Activated naive CD8-positive, alpha-beta T cell treated with anti-CD3 and anti-CD28 coated beads, Interleukin-2, amount 50 U/mL, for 16 hours (primary cell): ENCODE data around the gene VPS4A.
A peak's percentile ranks its signal among the peaks of the same experiment; 100 is the strongest.
"Not testable (repeated sequence)": the region's sequence is repeated elsewhere in the genome, so short reads cannot be mapped to it uniquely, and the experiment has no call there.

Source experiments
- DNase-seq: peaks from one replicate; pipeline ENCODE4 v3.0.0-alpha.2; 2020; ENCODE audit warnings: low read depth, low spot score

The VPS4A gene

DNA sequence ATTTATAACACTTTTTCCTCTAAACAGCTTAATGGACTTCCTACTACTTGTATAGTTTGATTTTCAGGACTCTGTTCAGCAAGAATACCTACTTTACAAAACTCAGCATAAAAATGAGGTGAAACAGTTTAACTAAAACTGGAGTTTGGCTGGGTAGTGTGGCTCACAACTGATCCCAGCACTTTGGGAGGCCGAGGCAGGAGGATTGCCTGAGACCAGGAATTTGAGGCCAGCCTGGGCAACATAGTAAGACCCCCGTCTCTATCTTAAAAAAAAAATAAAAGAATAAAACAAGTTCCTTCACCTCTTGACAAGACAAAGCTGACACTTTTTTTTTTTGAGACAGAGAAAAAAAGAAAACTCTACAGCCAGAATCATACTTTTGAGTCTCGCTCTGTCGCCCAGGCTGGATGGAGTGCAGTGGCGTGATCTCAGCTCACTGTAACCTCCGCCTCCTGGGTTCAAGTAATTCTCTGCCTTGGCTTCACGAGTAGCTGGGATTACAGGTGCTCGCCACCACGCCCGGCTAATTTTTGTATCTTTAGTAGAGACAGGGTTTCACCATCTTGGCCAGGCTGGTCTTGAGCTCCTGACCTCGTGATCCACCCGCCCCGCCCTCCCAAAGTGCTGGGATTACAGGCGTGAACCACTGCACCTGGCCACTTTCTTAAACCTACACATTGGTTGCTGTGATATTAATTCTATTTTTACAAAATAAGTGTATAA is 16.6 kb downstream of the VPS4A start:
- no peak for DNase-seq

DNA sequence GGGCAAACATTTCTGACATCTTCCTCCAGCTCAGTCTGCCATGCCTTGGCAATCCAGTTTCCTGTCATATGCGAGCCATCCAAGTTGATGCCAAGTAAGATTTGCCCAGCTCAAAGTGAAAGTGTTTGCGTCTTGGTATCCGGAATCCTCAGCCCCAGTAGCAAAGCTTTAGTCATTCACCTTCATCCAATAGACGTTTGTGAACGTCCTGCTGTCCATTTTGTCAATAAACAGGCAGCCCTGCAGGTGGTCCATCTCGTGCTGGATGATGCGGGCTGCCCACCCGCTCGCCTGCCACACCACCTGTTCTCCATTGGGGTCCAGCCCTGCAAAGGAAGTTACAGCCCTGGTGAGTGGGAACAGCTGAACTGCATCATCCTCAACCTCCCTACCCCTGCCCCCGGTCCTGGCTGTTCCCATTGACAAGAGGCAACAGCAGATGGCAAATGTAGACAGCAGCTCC is 17.7 kb downstream of the VPS4A start:
- no peak for DNase-seq

DNA sequence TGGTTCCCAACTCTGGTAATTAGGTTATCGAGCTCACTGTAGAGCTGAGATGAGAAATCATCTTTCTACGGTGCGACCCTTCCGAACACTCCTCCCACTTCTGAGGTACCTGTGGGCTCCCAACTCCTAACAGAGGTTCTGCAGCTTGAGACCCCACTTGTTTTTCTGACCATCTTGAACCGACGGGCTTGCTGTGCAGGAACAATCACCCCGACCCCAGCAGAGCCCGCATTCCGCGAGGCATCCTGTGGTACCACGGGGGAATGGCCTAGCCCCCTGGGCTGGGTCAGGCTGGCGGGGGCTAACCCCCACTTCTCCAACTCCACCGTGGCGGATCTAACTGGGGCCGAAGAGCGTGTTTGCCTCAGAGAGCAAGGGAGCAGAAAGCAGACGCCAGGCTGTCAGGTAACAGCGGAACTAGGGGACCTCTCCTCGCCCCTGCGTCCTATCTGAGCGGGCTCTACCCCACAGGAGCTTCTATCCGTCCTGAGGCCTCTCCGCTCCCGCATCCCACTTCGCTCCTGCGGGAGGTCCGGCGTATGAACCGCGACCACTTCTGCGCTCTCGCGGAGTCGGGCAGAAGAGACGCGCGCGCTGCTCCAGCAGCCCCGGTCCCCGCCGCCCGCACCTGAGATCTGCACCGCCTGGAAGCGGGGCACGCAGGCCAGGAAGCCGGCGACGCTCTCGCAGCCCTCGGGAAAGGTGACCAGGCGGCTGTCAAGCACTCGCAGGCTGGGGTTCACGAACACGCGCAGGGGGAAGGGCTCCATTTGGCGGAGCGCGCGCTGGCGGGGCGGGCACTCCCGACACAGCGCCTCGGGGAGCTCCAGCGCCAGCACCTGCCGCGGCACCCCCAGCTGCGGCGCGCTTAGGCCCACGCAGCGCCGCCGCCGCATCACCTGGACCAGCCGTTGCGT is 18.5 kb downstream of the VPS4A start:
- DNase-seq = no peak

DNA sequence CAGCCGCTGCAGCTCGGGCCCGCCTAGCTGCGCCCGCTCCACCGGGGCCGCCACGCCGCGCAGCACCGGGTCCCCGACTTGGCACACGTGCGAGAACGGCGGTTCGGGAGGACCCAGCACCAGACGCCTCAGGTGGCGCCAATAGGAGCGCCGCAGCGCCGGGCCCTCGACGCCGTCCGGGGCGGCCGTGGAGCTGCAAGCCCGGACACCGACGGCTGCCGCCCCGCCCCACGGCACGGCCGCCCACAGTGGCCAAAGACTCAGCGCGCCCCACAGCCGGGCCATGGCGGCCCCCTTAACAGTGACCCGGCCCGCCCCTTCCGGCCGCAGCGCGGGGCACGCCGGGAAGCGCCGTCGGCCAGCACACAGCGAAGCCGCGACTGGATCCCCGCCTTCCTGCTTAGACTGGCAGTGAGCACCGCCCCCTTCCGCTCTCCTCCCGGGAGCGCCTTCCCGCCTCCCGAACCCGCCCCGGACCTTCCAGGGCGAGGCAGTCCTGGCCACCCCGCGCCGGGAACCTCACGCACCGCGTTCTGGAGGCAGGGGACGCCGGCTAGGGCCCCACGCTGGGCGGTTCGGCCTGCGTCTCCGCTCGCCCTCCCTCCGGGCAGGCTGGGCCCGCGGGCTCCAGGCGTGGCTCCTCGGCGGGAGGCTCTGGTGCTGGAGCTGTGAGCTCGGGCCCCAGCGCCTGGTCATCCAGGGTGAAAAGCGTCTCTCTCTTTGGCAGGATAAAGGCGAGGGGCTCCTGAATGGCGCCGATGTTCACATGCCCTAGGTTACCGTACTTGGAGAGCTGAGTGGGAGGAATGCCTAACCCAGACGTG is 19.3 kb downstream of the VPS4A start, which contains the start of gene PDF:
Gene PDF, minus strand, starts transcription at position 303 of the 824 bp plus-strand sequence. Its CDS starts 18 bp downstream, at position 285.
- DNase-seq = peak; percentile 67

DNA sequence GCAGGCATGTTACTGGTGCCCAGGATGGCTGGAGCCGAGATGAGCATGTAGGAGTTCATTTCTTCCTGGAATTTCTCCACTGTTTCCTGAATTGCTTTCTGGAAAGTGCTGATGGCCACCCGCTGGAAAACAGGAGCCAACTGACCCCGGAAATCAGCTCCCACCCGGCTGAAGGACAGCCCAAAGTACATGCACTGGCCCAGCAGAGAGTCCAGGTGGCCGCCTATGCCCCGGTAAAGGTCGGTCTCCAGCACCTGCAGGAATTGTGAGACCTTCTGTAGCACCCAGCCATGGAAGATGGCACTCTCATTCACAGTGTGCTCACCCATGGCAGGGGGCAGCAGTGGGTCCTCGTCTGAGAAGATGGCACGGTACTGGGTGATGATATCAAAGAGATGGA is 23.5 kb downstream of the VPS4A start:
- no peak for DNase-seq

DNA sequence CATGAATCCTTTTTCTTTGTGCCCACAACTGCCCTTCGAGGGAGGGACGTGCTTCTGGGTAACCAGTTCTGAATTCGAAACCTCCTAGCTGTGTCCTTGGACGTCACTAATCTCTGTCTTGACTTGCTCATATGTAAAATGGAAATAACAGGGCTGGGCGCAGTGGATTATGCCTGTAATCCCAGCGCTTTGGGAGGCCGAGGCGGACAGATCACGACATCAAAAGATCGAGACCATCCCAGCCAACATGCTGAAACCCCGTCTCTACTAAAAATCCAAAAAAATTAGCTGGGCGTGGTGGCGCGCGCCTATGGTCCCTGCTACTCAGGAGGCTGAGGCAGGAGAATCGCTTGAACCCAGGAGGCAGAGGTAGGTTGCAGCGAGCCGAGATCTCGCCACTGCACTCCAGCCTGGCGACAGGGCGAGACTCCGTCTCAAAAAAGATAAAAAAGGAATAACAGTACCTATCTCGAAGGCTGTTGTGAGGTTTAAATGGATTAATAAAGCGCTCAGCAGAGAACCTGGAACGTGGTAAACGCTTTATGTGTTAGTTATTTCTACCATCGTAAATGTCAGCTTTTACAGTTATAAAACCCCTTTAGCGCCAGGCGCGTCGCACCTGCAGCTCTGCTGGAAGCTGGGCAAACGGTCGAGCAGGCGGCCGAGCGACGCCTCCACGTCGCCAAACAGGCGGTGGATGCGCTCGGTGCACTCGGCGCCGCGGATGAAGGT is 27.6 kb downstream of the VPS4A start:
- DNase-seq = no peak

DNA sequence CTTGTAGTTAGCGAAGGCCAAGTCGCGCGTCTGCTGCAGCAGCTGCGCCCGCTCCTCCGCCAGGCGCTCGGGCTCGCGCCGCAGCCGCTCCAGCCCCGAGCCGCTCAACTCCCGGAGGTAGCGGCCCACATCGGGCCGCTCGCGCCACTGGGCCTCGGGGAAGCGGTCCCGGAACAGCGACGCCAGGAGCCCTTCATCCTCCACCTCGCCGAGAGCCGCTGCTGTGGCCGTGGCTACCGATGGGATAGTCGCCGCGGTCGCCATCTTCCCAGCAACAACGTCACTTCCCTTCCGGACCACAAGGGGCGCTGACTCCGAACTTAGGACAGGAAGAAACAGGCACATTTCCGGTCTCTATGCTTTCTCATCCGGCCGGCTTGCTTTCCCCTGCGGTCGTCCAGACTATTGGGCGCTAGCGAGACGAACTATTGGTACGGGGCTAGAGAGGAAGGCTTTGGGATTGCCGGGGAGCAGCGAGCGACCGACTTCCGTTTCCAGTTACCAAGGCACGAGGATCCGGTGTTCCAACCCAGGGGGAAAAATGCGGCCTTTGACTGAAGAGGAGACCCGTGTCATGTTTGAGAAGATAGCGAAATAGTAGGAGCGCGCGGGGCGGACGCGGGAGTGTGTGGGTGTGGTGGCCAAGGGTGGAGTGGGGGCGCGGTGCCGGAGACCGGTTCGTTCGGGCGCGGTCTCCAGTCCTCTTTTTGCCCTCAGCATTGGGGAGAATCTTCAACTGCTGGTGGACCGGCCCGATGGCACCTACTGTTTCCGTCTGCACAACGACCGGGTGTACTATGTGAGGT is 28.3 kb downstream of the VPS4A start, which contains the start of the genes COG8 and NIP7:
Gene COG8, minus strand, starts transcription at position 276 of the 806 bp plus-strand sequence. Its CDS starts 12 bp downstream, at position 264.
Gene NIP7, plus strand, starts transcription at position 484 of the 806 bp plus-strand sequence. Its CDS starts 58 bp downstream, at position 542.
- DNase-seq = peak; percentile 88

DNA sequence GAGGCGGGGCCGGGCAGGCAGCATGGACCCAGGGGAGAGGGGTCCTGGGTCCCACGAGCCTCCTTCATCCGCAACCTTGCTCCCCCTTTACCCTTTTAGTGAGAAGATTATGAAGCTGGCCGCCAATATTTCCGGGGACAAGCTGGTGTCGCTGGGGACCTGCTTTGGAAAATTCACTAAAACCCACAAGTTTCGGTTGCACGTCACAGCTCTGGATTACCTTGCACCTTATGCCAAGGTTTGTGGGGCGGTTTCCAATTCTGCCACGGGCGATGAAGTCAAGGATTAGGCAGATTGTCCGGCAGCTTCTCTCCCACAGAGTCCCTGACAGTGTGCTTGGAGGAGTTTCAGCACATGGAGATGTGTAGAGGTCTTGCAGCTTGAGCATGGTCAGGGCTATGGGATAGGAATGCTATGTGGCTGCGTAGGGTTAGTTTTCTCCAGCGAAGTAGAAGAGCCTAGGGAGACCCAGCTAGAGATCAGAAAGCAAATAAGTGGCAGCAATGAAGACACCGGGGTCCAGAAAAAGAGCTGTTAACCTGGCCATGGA is 29.0 kb downstream of the VPS4A start:
- no peak for DNase-seq

DNA sequence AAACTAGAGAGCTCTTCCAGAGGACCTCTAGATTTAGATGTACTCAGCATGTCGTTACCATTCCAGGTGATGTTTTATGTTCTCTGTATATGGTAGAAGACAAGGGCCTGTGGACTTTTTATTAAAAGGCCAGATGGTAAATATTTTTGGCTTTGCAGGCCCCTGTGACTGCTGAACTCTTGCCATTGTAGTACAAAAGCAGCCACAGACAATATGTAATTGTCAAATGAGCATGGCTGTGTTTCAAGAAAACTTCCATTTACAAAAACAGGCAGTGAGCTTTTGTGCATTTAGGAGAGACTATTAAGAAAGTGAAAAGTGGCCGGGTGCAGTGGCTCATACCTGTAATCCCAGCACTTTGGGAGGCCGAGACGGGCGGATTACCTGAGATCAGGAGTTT is 33.0 kb downstream of the VPS4A start:
- no peak for DNase-seq

DNA sequence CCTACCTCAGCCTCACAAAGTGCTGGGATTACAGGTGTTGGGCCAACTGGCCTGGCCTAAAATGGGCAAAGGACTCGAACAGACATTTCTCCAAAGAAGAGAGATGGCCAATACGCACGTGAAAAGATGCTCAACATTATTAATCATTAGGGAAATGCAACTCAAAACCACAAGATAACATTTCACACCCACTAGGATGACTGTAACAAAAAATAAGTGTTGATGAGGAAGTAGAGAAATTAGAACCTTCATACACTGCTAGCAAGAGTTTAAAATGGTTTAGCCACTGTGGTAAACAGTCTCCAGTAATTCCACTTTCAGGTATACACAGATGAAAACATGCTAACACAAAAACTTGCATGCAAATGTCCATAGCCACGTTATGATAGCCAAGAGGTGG is 34.8 kb downstream of the VPS4A start:
- DNase-seq = no peak

DNA sequence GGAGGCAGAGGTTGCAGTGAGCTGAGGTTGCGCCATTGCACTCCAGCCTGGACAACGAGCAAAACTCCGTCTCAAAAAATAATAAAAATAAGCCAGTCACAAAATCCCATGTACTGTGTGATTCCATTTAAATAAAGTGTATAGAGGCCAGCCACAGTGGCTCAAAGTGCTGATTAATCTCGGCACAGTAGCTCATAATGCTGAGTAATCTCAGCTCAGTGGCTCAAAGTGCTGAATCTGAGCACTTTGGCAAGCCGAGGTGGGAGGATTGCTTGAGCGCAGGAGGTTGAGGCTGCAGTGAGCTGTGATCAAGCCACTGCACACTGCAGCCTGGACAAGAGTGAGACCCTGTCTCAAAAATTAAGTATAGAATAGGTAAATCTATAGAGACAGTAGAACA is 35.5 kb downstream of the VPS4A start:
- no peak for DNase-seq

DNA sequence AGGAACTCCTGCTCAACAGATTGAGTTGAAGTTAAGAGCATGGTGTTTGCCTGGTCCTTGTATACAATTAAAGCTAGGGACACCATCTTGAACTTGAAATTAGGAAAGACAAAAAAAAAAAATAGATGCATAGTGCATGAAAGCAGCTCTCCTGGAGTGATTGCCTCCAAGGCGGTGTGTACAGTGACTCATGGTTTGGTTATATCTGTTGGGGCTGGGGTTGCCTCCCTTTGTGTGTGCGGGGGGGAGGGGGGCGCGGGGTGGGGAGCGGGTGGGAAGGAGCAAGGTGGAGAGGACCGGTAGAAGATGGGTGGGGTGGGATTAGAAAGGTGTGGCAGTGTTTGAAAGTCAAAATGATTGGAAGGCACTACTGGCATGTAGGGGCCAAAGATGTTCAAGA is 37.1 kb downstream of the VPS4A start:
- DNase-seq = no peak

DNA sequence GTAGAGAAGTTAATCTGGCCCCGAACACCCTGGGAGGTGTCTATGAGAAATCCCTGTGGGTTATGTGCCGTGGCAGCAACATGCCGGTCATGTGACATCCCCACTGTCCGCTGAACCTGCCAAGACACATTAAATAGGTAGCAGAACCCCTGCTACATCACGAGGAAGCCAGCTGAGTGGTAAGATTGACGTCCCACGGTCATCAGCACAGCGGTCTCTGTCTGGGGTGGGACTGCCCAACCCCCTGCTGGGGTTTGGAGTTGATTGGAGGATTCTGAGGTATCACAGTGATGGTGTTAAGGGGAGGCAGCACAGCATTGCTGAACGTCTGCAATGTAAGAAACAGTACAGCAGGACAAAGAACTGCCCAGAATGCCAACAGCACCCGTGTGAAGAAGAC is 38.4 kb downstream of the VPS4A start:
- DNase-seq = no peak

DNA sequence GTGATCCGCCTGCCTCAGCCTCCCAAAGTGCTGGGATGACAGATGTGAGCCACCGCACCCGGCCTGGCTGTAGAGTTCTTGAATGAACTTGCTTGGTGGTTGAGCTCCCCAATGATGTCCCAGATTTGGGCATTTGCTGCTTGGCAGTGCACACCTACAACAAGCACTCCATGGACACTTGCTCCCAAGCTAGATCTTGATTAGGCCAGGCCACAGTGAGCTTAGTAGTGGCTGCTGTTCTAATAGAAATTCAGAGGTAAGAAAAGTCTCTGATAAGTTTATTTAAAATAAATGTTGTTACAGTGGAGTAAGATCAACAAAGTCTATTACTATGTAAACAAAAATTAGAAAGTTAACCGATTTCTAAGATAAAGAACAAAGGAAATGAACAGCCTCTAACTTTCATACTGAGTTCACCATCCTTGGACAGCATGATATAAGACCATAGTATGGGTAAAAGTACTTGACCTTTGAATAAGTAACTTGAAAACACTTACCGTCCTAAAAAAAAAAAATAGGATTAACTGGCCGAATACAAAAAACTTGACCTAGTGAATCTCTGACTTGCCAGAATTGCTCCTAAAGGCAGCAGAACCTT is 39.5 kb downstream of the VPS4A start:
- no peak for DNase-seq

DNA sequence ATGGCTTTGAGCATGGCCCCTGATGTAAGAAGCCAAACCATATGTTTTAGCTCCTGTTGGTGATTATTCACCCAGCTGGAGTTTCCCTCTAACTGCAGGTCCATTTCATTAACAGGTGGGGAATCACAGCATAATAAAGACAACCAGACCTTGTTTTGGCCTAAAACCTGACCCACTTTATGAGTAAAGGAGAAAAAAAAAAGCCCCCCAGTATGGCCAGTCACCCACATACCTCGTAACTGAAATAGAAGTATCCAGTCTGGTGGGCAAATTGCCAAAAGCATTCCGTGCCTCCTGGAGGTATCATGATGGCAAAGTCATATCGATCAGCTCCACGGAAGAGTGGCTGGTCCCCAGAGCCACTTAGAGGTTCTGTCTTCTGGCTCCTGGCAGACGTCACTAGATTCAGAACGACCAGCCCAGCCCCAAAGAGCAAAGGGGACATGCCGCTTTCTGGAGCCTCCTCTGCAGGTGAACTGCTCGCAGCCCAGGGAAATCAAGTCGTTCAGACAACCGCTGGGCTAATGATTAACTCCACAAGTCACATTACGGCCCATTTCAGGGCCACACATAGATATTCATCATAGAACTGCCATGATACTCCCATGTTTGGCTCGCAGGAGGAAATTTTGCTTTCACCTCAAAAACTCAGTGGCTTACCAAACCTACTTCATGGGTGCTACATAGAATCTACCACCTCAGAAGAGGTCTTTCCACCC is 40.3 kb downstream of the VPS4A start, which contains the start of gene TMED6:
Gene TMED6, minus strand, starts transcription at position 478 of the 719 bp plus-strand sequence. Its CDS starts 33 bp downstream, at position 445.
- no peak for DNase-seq

DNA sequence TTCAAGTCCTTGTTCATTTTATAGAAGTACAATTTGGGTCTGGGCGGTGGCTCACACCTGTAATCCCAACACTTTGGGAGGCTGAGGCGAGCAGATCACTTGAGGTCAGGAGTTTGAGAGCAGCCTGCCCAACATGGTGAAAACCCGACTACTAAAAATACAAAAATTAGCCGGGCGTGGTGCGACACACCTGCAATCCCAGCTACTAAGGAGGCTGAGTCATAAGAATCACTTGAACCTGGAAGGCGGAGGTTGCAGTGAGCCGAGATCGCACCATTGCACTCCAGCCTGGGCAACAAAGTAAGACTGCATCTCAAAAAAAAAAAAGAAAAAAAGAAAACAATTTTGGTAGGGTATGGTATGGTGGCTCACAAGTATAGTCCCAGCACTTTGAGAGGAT is 48.9 kb downstream of the VPS4A start:
- DNase-seq = not testable (repeated sequence)

DNA sequence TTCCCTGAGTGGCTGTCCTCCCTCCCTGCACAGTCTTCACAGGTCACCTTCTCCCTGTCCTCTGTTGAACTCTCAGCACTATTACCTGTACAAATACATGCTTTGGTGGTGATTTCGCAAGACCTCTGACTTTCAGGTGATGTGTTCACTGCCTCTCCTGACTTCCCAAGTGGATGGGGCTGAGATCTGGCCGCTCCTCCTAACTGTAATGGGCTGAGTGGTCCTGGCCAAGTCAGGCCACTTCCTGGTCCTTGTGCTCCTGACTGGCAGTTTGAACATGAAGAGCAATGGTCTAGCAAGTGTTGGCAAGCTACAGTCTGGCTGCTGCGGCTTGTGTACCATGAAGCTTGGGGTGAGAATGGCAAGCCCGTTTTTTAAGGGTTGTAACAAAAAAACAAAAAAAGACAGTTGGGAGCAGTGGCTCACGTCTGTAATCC is 52.1 kb downstream of the VPS4A start:
- no peak for DNase-seq

DNA sequence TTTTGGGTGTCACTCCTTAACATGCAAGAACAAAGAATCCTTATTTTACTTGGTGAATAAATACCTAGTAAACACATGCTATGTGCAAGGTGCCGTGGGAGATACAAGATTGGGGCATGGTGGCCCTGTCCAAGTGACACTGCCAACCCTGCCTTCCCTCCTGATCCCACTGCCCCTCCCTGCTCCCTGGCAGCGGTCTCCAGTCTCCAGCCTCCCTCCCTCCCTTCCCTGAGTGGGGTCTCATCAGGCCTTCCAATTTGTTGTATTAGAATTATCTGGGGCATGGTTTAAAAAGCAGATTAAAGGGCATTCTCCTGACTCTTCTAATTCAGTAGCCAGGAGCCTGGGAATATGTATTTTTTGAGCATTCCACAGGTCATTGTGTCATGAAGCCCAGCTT is 52.9 kb downstream of the VPS4A start:
- no peak for DNase-seq
